Measurements from ENCODE around the gene ARAP1.
A peak's percentile ranks its signal among the peaks of the same experiment; 100 is the strongest.

Gene ARAP1

GRCh38 chr11:72657411-72658100 lies 94.7 kb downstream of the ARAP1 start:
- DNase-seq (ENCODE audit: low read depth) = no peak

- DNase-seq (ENCODE audit: low read depth) = no peak
Measured at GRCh38 chr11:72655896-72656464, 96.2 kb downstream of the ARAP1 start.

- DNase-seq (ENCODE audit: low read depth) = no peak
Measured at GRCh38 chr11:72655014-72655413, 97.2 kb downstream of the ARAP1 start.

- DNase-seq (ENCODE audit: low read depth) = no peak
Measured at GRCh38 chr11:72653649-72654048, 98.6 kb downstream of the ARAP1 start.

GRCh38 chr11:72652873-72653630 lies 99.2 kb downstream of the ARAP1 start:
- no peak for DNase-seq (ENCODE audit: low read depth)

- DNase-seq (ENCODE audit: low read depth) = no peak
Measured at GRCh38 chr11:72652133-72652532, 100.1 kb downstream of the ARAP1 start.

- DNase-seq (ENCODE audit: low read depth) = no peak
Measured at GRCh38 chr11:72649215-72649976, 102.8 kb downstream of the ARAP1 start.

- no peak for DNase-seq (ENCODE audit: low read depth)
Measured at GRCh38 chr11:72648384-72649136, 103.6 kb downstream of the ARAP1 start.

- no peak for DNase-seq (ENCODE audit: low read depth)
Measured at GRCh38 chr11:72647882-72648281, 104.3 kb downstream of the ARAP1 start.

- DNase-seq (ENCODE audit: low read depth) = no peak
Measured at GRCh38 chr11:72646472-72646871, 105.7 kb downstream of the ARAP1 start.

GRCh38 chr11:72646024-72646423 lies 106.2 kb downstream of the ARAP1 start:
- DNase-seq (ENCODE audit: low read depth) = no peak

- no peak for DNase-seq (ENCODE audit: low read depth)
Measured at GRCh38 chr11:72643547-72643946, 108.7 kb downstream of the ARAP1 start.

- DNase-seq (ENCODE audit: low read depth) = peak; percentile 51
Measured at GRCh38 chr11:72642884-72643522, 109.2 kb downstream of the ARAP1 start.

GRCh38 chr11:72642043-72642883 lies 109.9 kb downstream of the ARAP1 start:
- no peak for DNase-seq (ENCODE audit: low read depth)

GRCh38 chr11:72641522-72642042 lies 110.6 kb downstream of the ARAP1 start:
- no peak for DNase-seq (ENCODE audit: low read depth)

- no peak for DNase-seq (ENCODE audit: low read depth)
Measured at GRCh38 chr11:72639502-72640375, 112.5 kb downstream of the ARAP1 start.

GRCh38 chr11:72637926-72638325 lies 114.3 kb downstream of the ARAP1 start:
- no peak for DNase-seq (ENCODE audit: low read depth)

GRCh38 chr11:72637198-72637597 lies 115.0 kb downstream of the ARAP1 start:
- no peak for DNase-seq (ENCODE audit: low read depth)

- DNase-seq (ENCODE audit: low read depth) = no peak
Measured at GRCh38 chr11:72636376-72636775, 115.8 kb downstream of the ARAP1 start.
